ENCODE data around the gene RASGRF1. TPM values are rescaled to one million over a fixed set of nuclear protein-coding genes. Genes with fewer than 3 reads are reported as not detected.

Gene RASGRF1
- total RNA-seq, 2 experiments from 2014 or later: not detected

- DNase-seq: no peak
- no peaks in the 10 kb centered on the region for H3K9me3 Mint-ChIP-seq
- no peak overlapping the region for H3K27ac Mint-ChIP-seq
- ChIA-PET POLR2A (interaction anchor here (0.7 kb wide), 1 partner anchor 1137 kb away, joined by 8 read pairs; no protein-coding TSS in a partner anchor), CTCF (no interaction called here)
- peaks cover 11% of the 10 kb centered on the region for H3K4me1 Mint-ChIP-seq
- no peak overlapping the region for H3K4me3 Mint-ChIP-seq
- H3K27me3 Mint-ChIP-seq: peaks cover 19% of the 10 kb centered on the region
- no peaks in the 10 kb centered on the region for H3K36me3 Mint-ChIP-seq (ENCODE audit: low read depth)
Measured at GRCh38 chr15:78951841-78952238, 138.7 kb downstream of the RASGRF1 start.

- Mint-ChIP-seq H3K9me3 (no peaks in the 10 kb centered on the region), H3K36me3 (ENCODE audit: low read depth) (no peaks in the 10 kb centered on the region), H3K4me3 (no peak overlapping the region), H3K4me1 (peaks cover 11% of the 10 kb centered on the region), H3K27ac (peak overlapping the region; percentile 11), H3K27me3 (peaks cover 22% of the 10 kb centered on the region)
- CTCF ChIA-PET: no interaction called here
- peak; percentile 22 for DNase-seq
- POLR2A ChIA-PET: no interaction called here
Measured at GRCh38 chr15:78950902-78951840, 139.4 kb downstream of the RASGRF1 start.

GRCh38 chr15:78950343-78950742, 140.2 kb downstream of the RASGRF1 start:
- Mint-ChIP-seq H3K9me3 (no peaks in the 10 kb centered on the region), H3K27ac (no peak overlapping the region), H3K36me3 (ENCODE audit: low read depth) (no peaks in the 10 kb centered on the region), H3K4me1 (peaks cover 11% of the 10 kb centered on the region), H3K4me3 (no peak overlapping the region), H3K27me3 (peaks cover 27% of the 10 kb centered on the region)
- ChIA-PET CTCF (no interaction called here), POLR2A (no interaction called here)
- DNase-seq: no peak

- ChIA-PET POLR2A (no interaction called here), CTCF (interaction anchor here (1.2 kb wide), 1 partner anchor 8 kb away, joined by 3 read pairs; no protein-coding TSS in a partner anchor)
- no peaks in the 10 kb centered on the region for H3K9me3 Mint-ChIP-seq
- no peak overlapping the region for H3K4me3 Mint-ChIP-seq
- peaks cover 15% of the 10 kb centered on the region for H3K4me1 Mint-ChIP-seq
- peaks cover 32% of the 10 kb centered on the region for H3K27me3 Mint-ChIP-seq
- no peak for DNase-seq
- no peak overlapping the region for H3K27ac Mint-ChIP-seq
- H3K36me3 Mint-ChIP-seq (ENCODE audit: low read depth): no peaks in the 10 kb centered on the region
Measured at GRCh38 chr15:78949461-78949860, 141.1 kb downstream of the RASGRF1 start.

GRCh38 chr15:78947506-78947905, 143.1 kb downstream of the RASGRF1 start:
- H3K36me3 Mint-ChIP-seq (ENCODE audit: low read depth): peaks cover 1% of the 10 kb centered on the region

GRCh38 chr15:78946493-78946892, 144.1 kb downstream of the RASGRF1 start:
- Mint-ChIP-seq H3K36me3 (ENCODE audit: low read depth) (peaks cover 2% of the 10 kb centered on the region), H3K27me3 (peaks cover 40% of the 10 kb centered on the region), H3K9me3 (no peaks in the 10 kb centered on the region), H3K4me3 (no peak overlapping the region), H3K27ac (no peak overlapping the region), H3K4me1 (peaks cover 13% of the 10 kb centered on the region)
- DNase-seq: no peak
- ChIA-PET CTCF (no interaction called here), POLR2A (no interaction called here)

More at GRCh38 chr15:78947506-78947905, 143.1 kb downstream of the RASGRF1 start:
- H3K9me3 Mint-ChIP-seq: no peaks in the 10 kb centered on the region
- H3K27me3 Mint-ChIP-seq: peaks cover 40% of the 10 kb centered on the region
- H3K4me3 Mint-ChIP-seq: no peak overlapping the region
- no peak overlapping the region for H3K27ac Mint-ChIP-seq
- ChIA-PET POLR2A (no interaction called here), CTCF (no interaction called here)
- DNase-seq: no peak
- peaks cover 16% of the 10 kb centered on the region for H3K4me1 Mint-ChIP-seq

- H3K27ac Mint-ChIP-seq: no peak within 1 kb of the TSS
- DNase-seq: peak; percentile 54
- H3K4me3 Mint-ChIP-seq: peak within 1 kb of the TSS; percentile 69
- peaks cover 7% of the 10 kb centered on the region for H3K4me1 Mint-ChIP-seq
- H3K9me3 Mint-ChIP-seq: no peaks in the 10 kb centered on the region
- peaks cover 2% of the 10 kb centered on the region for H3K36me3 Mint-ChIP-seq (ENCODE audit: low read depth)
- peaks cover 40% of the 10 kb centered on the region for H3K27me3 Mint-ChIP-seq
- CTCF ChIA-PET: interaction anchor here (0.9 kb wide), 1 partner anchor 71 kb away, joined by 3 read pairs; no protein-coding TSS in a partner anchor
- POLR2A ChIA-PET: no interaction called here
Measured at GRCh38 chr15:78944669-78945407, 145.7 kb downstream of the RASGRF1 start, which contains the start of gene CTSH. TSS of gene CTSH (minus strand) at chr15:78945046. CDS start at chr15:78944981, 65 bp downstream.

- Mint-ChIP-seq H3K36me3 (ENCODE audit: low read depth) (peaks cover 2% of the 10 kb centered on the region), H3K4me1 (peaks cover 12% of the 10 kb centered on the region), H3K9me3 (no peaks in the 10 kb centered on the region), H3K27me3 (peaks cover 40% of the 10 kb centered on the region), H3K27ac (no peak overlapping the region), H3K4me3 (peak overlapping the region; percentile 69)
- DNase-seq: no peak
- ChIA-PET CTCF (interaction anchor here (0.9 to 1.0 kb wide), 2 partner anchors 70 to 99 kb away, joined by 3 to 4 read pairs; no protein-coding TSS in a partner anchor), POLR2A (no interaction called here)
Measured at GRCh38 chr15:78944202-78944625, 146.4 kb downstream of the RASGRF1 start.

- DNase-seq: no peak
- POLR2A ChIA-PET: no interaction called here
- Mint-ChIP-seq H3K4me3 (peak overlapping the region; percentile 69), H3K27ac (no peak overlapping the region), H3K4me1 (peaks cover 17% of the 10 kb centered on the region), H3K36me3 (ENCODE audit: low read depth) (peaks cover 4% of the 10 kb centered on the region), H3K27me3 (peaks cover 40% of the 10 kb centered on the region), H3K9me3 (no peaks in the 10 kb centered on the region)
- CTCF ChIA-PET: interaction anchor here (0.8 to 1.0 kb wide), 3 partner anchors 24 to 99 kb away, joined by 3 to 4 read pairs (median 3); no protein-coding TSS in a partner anchor
Measured at GRCh38 chr15:78943692-78944091, 146.9 kb downstream of the RASGRF1 start.

- DNase-seq: no peak
- H3K9me3 Mint-ChIP-seq: peaks cover 2% of the 10 kb centered on the region
- H3K4me3 Mint-ChIP-seq: no peak overlapping the region
- H3K27ac Mint-ChIP-seq: no peak overlapping the region
- CTCF ChIA-PET: no interaction called here
- peaks cover 25% of the 10 kb centered on the region for H3K4me1 Mint-ChIP-seq
- POLR2A ChIA-PET: no interaction called here
- peaks cover 41% of the 10 kb centered on the region for H3K27me3 Mint-ChIP-seq
- H3K36me3 Mint-ChIP-seq (ENCODE audit: low read depth): peaks cover 9% of the 10 kb centered on the region
Measured at GRCh38 chr15:78942741-78943140, 147.8 kb downstream of the RASGRF1 start.

GRCh38 chr15:78938658-78939488, 151.7 kb downstream of the RASGRF1 start:
- H3K27me3 Mint-ChIP-seq: peaks cover 15% of the 10 kb centered on the region
- CTCF ChIA-PET: no interaction called here
- H3K27ac Mint-ChIP-seq: peak overlapping the region; percentile 84
- DNase-seq: no peak
- H3K4me3 Mint-ChIP-seq: peak overlapping the region; percentile 34
- POLR2A ChIA-PET: no interaction called here
- peaks cover 38% of the 10 kb centered on the region for H3K4me1 Mint-ChIP-seq
- H3K9me3 Mint-ChIP-seq: peaks cover 2% of the 10 kb centered on the region
- peaks cover 12% of the 10 kb centered on the region for H3K36me3 Mint-ChIP-seq (ENCODE audit: low read depth)

GRCh38 chr15:78937132-78937739, 153.3 kb downstream of the RASGRF1 start:
- Mint-ChIP-seq H3K4me3 (peak overlapping the region; percentile 46), H3K9me3 (peaks cover 2% of the 10 kb centered on the region), H3K36me3 (ENCODE audit: low read depth) (peaks cover 10% of the 10 kb centered on the region), H3K27me3 (peaks cover 2% of the 10 kb centered on the region), H3K27ac (peak overlapping the region; percentile 82), H3K4me1 (peaks cover 38% of the 10 kb centered on the region)
- DNase-seq: peak; percentile 34
- ChIA-PET POLR2A (no interaction called here), CTCF (interaction anchor here (1.0 to 2.5 kb wide), 2 partner anchors 24 to 26 kb away, joined by 3 to 6 read pairs; no protein-coding TSS in a partner anchor)

Measured in activated CD4-positive, alpha-beta T cell treated with anti-CD3 and anti-CD28 coated beads, Interleukin-2, amount 10 ng/mL, durations not matched to agents 7 days and 5 days (primary cell).